ENCODE measurements around the gene NPM1. TPM values are rescaled to one million over a fixed set of nuclear protein-coding genes. Genes with fewer than 3 reads are reported as not detected.

NPM1 gene
- total RNA-seq, 1 donor from 2014 or later: 585 TPM

GRCh38 chr5:171451421-171451820 lies 63.8 kb downstream of the NPM1 start:
- no peaks in the 10 kb centered on the region for H3K4me1 ChIP-seq
- TF ChIP-seq CTCF (IDR thresholded peaks at IDR 0.05): no peak
- ATAC-seq (no peak), DNase-seq (no peak)
- no peak overlapping the region for H3K27ac ChIP-seq
- intact Hi-C loops (cut with DNase I): no loop called here
- no peaks in the 10 kb centered on the region for H3K9me3 ChIP-seq
- H3K4me3 ChIP-seq: no peak overlapping the region
- no peaks in the 10 kb centered on the region for H3K27me3 ChIP-seq
- no peaks in the 10 kb centered on the region for H3K36me3 ChIP-seq

GRCh38 chr5:171453056-171453725 lies 65.5 kb downstream of the NPM1 start:
- intact Hi-C loops (cut with DNase I): no loop called here
- no peak for ATAC-seq
- H3K27ac ChIP-seq: no peak overlapping the region

GRCh38 chr5:171453988-171454387 lies 66.3 kb downstream of the NPM1 start:
- DNase-seq (no peak), ATAC-seq (no peak)
- H3K9me3 ChIP-seq: no peaks in the 10 kb centered on the region
- H3K27me3 ChIP-seq: no peaks in the 10 kb centered on the region
- H3K27ac ChIP-seq: no peak overlapping the region
- no peaks in the 10 kb centered on the region for H3K4me1 ChIP-seq
- H3K4me3 ChIP-seq: no peak overlapping the region
- TF ChIP-seq CTCF (IDR thresholded peaks at IDR 0.05): no peak
- H3K36me3 ChIP-seq: no peaks in the 10 kb centered on the region
- intact Hi-C loops (cut with DNase I): no loop called here

More at GRCh38 chr5:171453056-171453725, 65.5 kb downstream of the NPM1 start:
- Histone ChIP-seq H3K36me3 (no peaks in the 10 kb centered on the region), H3K27me3 (no peaks in the 10 kb centered on the region), H3K4me3 (no peak overlapping the region), H3K9me3 (no peaks in the 10 kb centered on the region), H3K4me1 (no peaks in the 10 kb centered on the region)
- no peak for TF ChIP-seq CTCF (IDR thresholded peaks at IDR 0.05)
- DNase-seq: no peak

GRCh38 chr5:171454549-171454948 lies 66.9 kb downstream of the NPM1 start:
- no peaks in the 10 kb centered on the region for H3K36me3 ChIP-seq
- H3K4me3 ChIP-seq: no peak overlapping the region
- no peak for TF ChIP-seq CTCF (IDR thresholded peaks at IDR 0.05)
- H3K27me3 ChIP-seq: no peaks in the 10 kb centered on the region
- H3K9me3 ChIP-seq: no peaks in the 10 kb centered on the region
- H3K4me1 ChIP-seq: no peaks in the 10 kb centered on the region
- ATAC-seq (no peak), DNase-seq (no peak)
- intact Hi-C loops (cut with DNase I): no loop called here
- H3K27ac ChIP-seq: no peak overlapping the region

- Histone ChIP-seq H3K27ac (no peak overlapping the region), H3K4me3 (no peak overlapping the region), H3K4me1 (no peaks in the 10 kb centered on the region), H3K27me3 (no peaks in the 10 kb centered on the region), H3K9me3 (no peaks in the 10 kb centered on the region), H3K36me3 (no peaks in the 10 kb centered on the region)
- intact Hi-C loops (cut with DNase I): no loop called here
- ATAC-seq: no peak
- no peak for TF ChIP-seq CTCF (IDR thresholded peaks at IDR 0.05)
- no peak for DNase-seq
These were observed 67.9 kb downstream of the NPM1 start for GRCh38 chr5:171455522-171455921.
